H1 (cell line): ENCODE results near the gene TPH2. TPM values are rescaled to one million over a fixed set of nuclear protein-coding genes. Genes with fewer than 3 reads are reported as not detected.

Experiments
- ASH2L ChIP-seq: fragments of 200-600, 300-600 bp; sonication (generic); IDR thresholded peaks from one replicate; pipeline ENCODE4 v1.7.1; 2017; ENCODE audit warnings: low read length
- BCL11A ChIP-seq, 2 experiments: IDR thresholded peaks; one replicate each; pipeline ENCODE4 v1.6.1; 2011; ENCODE audit warnings: low read depth in 2 of 2, low read length in 2 of 2, mild to moderate bottlenecking in 2 of 2
- BRCA1 ChIP-seq: IDR thresholded peaks from 2 replicates; pipeline ENCODE4 v1.6.1; 2012; ENCODE audit warnings: low read depth, low read length, improper control_type of control experiment
- CBX5 ChIP-seq: fragments of 300-800, 300-1000 bp; sonication (generic); IDR thresholded peaks from 2 replicates; pipeline ENCODE4 v1.7.1; 2016; ENCODE audit warnings: antibody characterized with exemption, low read length, low read depth
- CBX8 ChIP-seq: fragments of 300-800, 300-1000 bp; sonication (generic); IDR thresholded peaks from 2 replicates; pipeline ENCODE4 v1.7.1; 2016; ENCODE audit warnings: low read depth, low read length, borderline replicate concordance
- CEBPB ChIP-seq: IDR thresholded peaks from 2 replicates; pipeline ENCODE4 v1.6.1; 2012; ENCODE audit warnings: low read depth, low read length
- CHD2 ChIP-seq: IDR thresholded peaks from 2 replicates; pipeline ENCODE4 v1.6.1; 2012; ENCODE audit warnings: low read length, improper control_type of control experiment
- CREB1 ChIP-seq: IDR thresholded peaks from 2 replicates; pipeline ENCODE4 v1.6.1; 2012; ENCODE audit warnings: inconsistent platforms
- EP300 ChIP-seq, 2 experiments: IDR thresholded peaks; 1 replicate in 1 of 2; 2 replicates in 1 of 2; pipeline ENCODE4 v1.6.1; 2011 to 2012; ENCODE audit warnings: low read depth in 2 of 2, low read length in 2 of 2, mild to moderate bottlenecking in 2 of 2, borderline replicate concordance in 1 of 2, inconsistent platforms in 1 of 2, moderate library complexity in 1 of 2
- EZH2 ChIP-seq: fragments of 200-600 bp; sonication (generic); IDR thresholded peaks from 2 replicates; pipeline ENCODE4 v1.7.1; 2012; ENCODE audit warnings: low read depth, mild to moderate bottlenecking, moderate library complexity, low read length, inconsistent platforms; ENCODE audit not compliant: severe bottlenecking
- HDAC6 ChIP-seq: IDR thresholded peaks from one replicate; pipeline ENCODE4 v1.7.1; 2012; ENCODE audit warnings: low read depth, mild to moderate bottlenecking, inconsistent platforms, low read length, moderate library complexity
- JUND ChIP-seq: IDR thresholded peaks from 2 replicates; pipeline ENCODE4 v1.6.1; 2011; ENCODE audit warnings: mild to moderate bottlenecking, improper control_type of control experiment, low read length
- PHF8 ChIP-seq: fragments of 200-600 bp; sonication (generic); conservative IDR thresholded peaks from 2 replicates; pipeline ENCODE4 v1.7.1; 2012; ENCODE audit warnings: low read depth, mild to moderate bottlenecking, inconsistent platforms, low read length, moderate library complexity
- RAD21 ChIP-seq, 2 experiments: IDR thresholded peaks in 1 of 2; conservative IDR thresholded peaks in 1 of 2; 2 replicates each; pipeline ENCODE4 v1.6.1; 2011; ENCODE audit warnings: low read depth in 2 of 2, low read length in 2 of 2, improper control_type of control experiment in 1 of 2, inconsistent platforms in 1 of 2, mild to moderate bottlenecking in 1 of 2, moderate library complexity in 1 of 2
- RBBP5 ChIP-seq: IDR thresholded peaks from 2 replicates; pipeline ENCODE4 v1.7.1; 2012; ENCODE audit warnings: low read depth, mild to moderate bottlenecking, inconsistent platforms, low read length, moderate library complexity, borderline replicate concordance
- SP1 ChIP-seq: IDR thresholded peaks from 2 replicates; pipeline ENCODE4 v1.6.1; 2011; ENCODE audit warnings: low read depth, low read length
- SP4 ChIP-seq: IDR thresholded peaks from 2 replicates; pipeline ENCODE4 v1.6.1; 2012; ENCODE audit warnings: low read length, inconsistent platforms
- TAF1 ChIP-seq: IDR thresholded peaks from 2 replicates; pipeline ENCODE4 v1.6.1; 2011; ENCODE audit warnings: mild to moderate bottlenecking, low read depth, low read length
- TEAD4 ChIP-seq: IDR thresholded peaks from 2 replicates; pipeline ENCODE4 v1.6.1; 2012; ENCODE audit warnings: low read depth, low read length, inconsistent platforms, mixed read lengths
- ZNF274 ChIP-seq: IDR thresholded peaks from 2 replicates; pipeline ENCODE4 v1.7.0; 2012; ENCODE audit warnings: low read length, borderline replicate concordance; ENCODE audit errors: extremely low read depth
- polyA plus RNA-seq, 7 experiments: library from polyadenylated mRNA; depleted of rRNA in 3 of 7; stranded (reverse) in 5 of 7; unstranded in 2 of 7; fragments of >200 nt in 5 of 7; fragments of 200-250 nt in 2 of 7; gene quantifications; 1 replicate in 5 of 7; 2 replicates in 1 of 7; 4 replicates in 1 of 7; pipeline versions ENCODE4 v1.2.1 to v1.2.3, GENCODE V29; 2011 to 2013; ENCODE audit warnings: missing spikeins in 2 of 7, mixed read lengths in 2 of 7
- total RNA-seq: library from RNA; stranded (reverse); fragmentation: NEBNext Ultra II Directional; extraction: Animal tissue kit (Norgen Biotek cat#: 25700); gene quantifications from 2 replicates; pipeline ENCODE4 v1.2.1, GENCODE V29; 2021
- TF ChIP-seq, protein P1 (sequence below): IDR thresholded peaks from 2 replicates; pipeline ENCODE4 v1.6.1; 2012; ENCODE audit warnings: low read length, inconsistent platforms
- TF ChIP-seq, protein P2 (sequence below): IDR thresholded peaks from 2 replicates; pipeline ENCODE4 v1.6.1; 2011; ENCODE audit warnings: low read depth, mild to moderate bottlenecking, low read length; ENCODE audit not compliant: insufficient read depth

The TPH2 gene
- total and polyA plus RNA-seq, 2 of the 8 experiments (the other 6 are each of a cell fraction or from before 2014, with no cell fraction given) = 0.57 to 1.1 TPM

DNA sequence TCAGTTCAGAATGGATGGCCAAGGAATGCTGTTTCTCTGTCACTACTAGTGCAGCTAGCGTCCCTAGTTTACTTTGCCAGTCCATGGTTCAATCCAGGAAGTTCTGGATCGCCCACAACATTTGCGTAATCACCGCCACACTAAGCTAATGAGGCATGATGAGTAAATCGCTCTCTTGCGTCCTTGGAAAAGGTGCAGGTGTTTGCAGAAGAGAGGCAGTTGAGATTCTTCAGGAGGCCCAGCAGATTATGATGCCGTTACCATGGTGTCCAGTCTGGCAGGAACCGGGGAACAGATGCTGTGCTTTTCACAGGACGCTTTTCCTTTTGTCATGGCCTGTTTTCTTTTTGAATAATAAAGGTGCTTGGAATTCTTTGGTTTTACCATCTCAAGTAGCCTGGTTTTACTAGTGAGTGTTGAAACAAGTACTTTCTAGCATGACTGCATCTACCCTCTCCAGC lies 9.0 kb downstream of the TPH2 start (continued):
- no peak for TF ChIP-seq ZNF274
- TF ChIP-seq, protein P1, sequence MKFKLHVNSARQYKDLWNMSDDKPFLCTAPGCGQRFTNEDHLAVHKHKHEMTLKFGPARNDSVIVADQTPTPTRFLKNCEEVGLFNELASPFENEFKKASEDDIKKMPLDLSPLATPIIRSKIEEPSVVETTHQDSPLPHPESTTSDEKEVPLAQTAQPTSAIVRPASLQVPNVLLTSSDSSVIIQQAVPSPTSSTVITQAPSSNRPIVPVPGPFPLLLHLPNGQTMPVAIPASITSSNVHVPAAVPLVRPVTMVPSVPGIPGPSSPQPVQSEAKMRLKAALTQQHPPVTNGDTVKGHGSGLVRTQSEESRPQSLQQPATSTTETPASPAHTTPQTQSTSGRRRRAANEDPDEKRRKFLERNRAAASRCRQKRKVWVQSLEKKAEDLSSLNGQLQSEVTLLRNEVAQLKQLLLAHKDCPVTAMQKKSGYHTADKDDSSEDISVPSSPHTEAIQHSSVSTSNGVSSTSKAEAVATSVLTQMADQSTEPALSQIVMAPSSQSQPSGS = 0 out of 2 replicates have a peak, but pooled peaks have one; percentile 15
- TF ChIP-seq BCL11A (IDR thresholded peaks at IDR 0.05; ENCODE audit: low read depth in 2 of 2, low read length in 2 of 2) = no peak
- no peak for TF ChIP-seq BRCA1
- TF ChIP-seq RAD21 (IDR thresholded peaks at IDR 0.05 in 1 of 2, conservative IDR thresholded peaks at IDR 0.05 in 1 of 2; ENCODE audit: low read depth in 2 of 2, low read length in 2 of 2) = 0 out of 4 replicates have a peak, but pooled peaks of 1 of the 2 experiments have one; percentile 0
- peak; percentile 90 for TF ChIP-seq SP1
- no peak; the same call in none of the 2 replicates for TF ChIP-seq CHD2
- 0 out of 2 replicates have a peak, but pooled peaks have one; percentile 34 for TF ChIP-seq TAF1
- no peak for TF ChIP-seq CBX8
- no peak for TF ChIP-seq PHF8
- peak; percentile 56 to 98 for TF ChIP-seq EP300 (IDR thresholded peaks at IDR 0.05; ENCODE audit: borderline replicate concordance in 1 of 2, low read depth in 2 of 2, low read length in 2 of 2)
- no peak for TF ChIP-seq HDAC6
- 0 out of 2 replicates have a peak, but pooled peaks have one; percentile 52 for TF ChIP-seq SP4
- TF ChIP-seq CEBPB = peak; percentile 97
- TF ChIP-seq ASH2L = peak; percentile 60
- peak; percentile 69 for TF ChIP-seq CREB1
- TF ChIP-seq JUND = peak; percentile 53; the same call in 1 of the 2 replicates
- TF ChIP-seq TEAD4 = peak; percentile 67
- no peak for TF ChIP-seq CBX5
- peak; percentile 75; the same call in 1 of the 2 replicates for TF ChIP-seq RBBP5
- no peak for TF ChIP-seq EZH2
- TF ChIP-seq, protein P2, sequence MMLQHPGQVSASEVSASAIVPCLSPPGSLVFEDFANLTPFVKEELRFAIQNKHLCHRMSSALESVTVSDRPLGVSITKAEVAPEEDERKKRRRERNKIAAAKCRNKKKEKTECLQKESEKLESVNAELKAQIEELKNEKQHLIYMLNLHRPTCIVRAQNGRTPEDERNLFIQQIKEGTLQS = no peak
